ENCODE results near the gene TNFRSF13B. TPM values are rescaled to one million over a fixed set of nuclear protein-coding genes. Genes with fewer than 3 reads are reported as not detected.

Gene TNFRSF13B
- total RNA-seq, 1 donor from 2014 or later, result not detected

GRCh38 chr17:16928406-16929034 is 43.4 kb downstream of the TNFRSF13B start:
- no peaks in the 10 kb centered on the region for H3K4me1 Mint-ChIP-seq (ENCODE audit: low read depth)
- no peak overlapping the region for H3K27ac Mint-ChIP-seq
- no peaks in the 10 kb centered on the region for H3K36me3 Mint-ChIP-seq (ENCODE audit: insufficient read depth)
- TF ChIP-seq CTCF (IDR thresholded peaks at IDR 0.05; ENCODE audit: unreplicated experiment), result no peak
- no peaks in the 10 kb centered on the region for H3K9me3 Mint-ChIP-seq (ENCODE audit: low read depth)
- DNase-seq (ENCODE audit: low spot score, unreplicated experiment), result no peak
- peaks cover 2% of the 10 kb centered on the region for H3K27me3 Mint-ChIP-seq
- no peak overlapping the region for H3K4me3 Mint-ChIP-seq (ENCODE audit: low read depth)

DNA sequence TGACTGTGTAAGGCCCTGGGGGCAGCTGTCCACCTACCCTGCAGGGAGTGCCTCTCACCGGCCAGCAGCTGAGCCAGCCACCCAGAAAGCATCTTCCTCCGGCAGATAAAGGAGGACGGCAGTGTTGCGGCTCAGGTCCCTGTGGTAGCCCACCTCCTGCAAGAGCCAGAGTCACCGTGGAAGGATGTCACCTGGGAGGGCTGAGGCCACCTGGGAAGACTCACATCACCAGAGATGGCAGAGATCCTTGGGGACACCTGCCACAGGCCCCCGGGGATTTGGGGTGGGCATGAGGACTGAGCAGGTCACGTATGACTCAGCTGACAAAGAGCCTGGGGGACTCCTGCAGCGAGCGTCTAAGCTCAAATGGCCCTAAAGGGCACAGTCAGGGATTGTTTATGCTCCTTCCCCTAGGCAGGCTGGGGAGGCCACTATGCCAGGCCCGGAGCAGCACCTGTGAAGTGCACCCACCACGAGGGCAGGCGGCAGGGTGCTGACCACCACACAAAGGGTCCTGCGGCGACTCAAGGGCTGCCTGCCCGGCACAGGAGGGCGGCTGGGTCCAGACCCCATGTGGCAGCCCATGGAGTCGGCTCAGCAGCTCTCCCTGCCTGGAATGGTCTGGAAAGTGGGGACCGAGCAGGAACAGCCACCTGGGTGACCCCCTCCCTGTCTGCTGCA is 44.1 kb downstream of the TNFRSF13B start:
- Mint-ChIP-seq H3K4me1 (ENCODE audit: low read depth) (no peaks in the 10 kb centered on the region), H3K27me3 (peaks cover 2% of the 10 kb centered on the region), H3K4me3 (ENCODE audit: low read depth) (no peak overlapping the region), H3K9me3 (ENCODE audit: low read depth) (no peaks in the 10 kb centered on the region), H3K36me3 (ENCODE audit: insufficient read depth) (no peaks in the 10 kb centered on the region), H3K27ac (no peak overlapping the region)
- no peak for TF ChIP-seq CTCF (IDR thresholded peaks at IDR 0.05; ENCODE audit: unreplicated experiment)
- no peak for DNase-seq (ENCODE audit: low spot score, unreplicated experiment)

- no peak for DNase-seq (ENCODE audit: low spot score, unreplicated experiment)
- H3K4me3 Mint-ChIP-seq (ENCODE audit: low read depth), result no peak overlapping the region
- no peaks in the 10 kb centered on the region for H3K9me3 Mint-ChIP-seq (ENCODE audit: low read depth)
- H3K36me3 Mint-ChIP-seq (ENCODE audit: insufficient read depth), result no peaks in the 10 kb centered on the region
- no peak for TF ChIP-seq CTCF (IDR thresholded peaks at IDR 0.05; ENCODE audit: unreplicated experiment)
- no peaks in the 10 kb centered on the region for H3K4me1 Mint-ChIP-seq (ENCODE audit: low read depth)
- H3K27ac Mint-ChIP-seq, result no peak overlapping the region
- H3K27me3 Mint-ChIP-seq, result peaks cover 2% of the 10 kb centered on the region
These were observed 45.1 kb downstream of the TNFRSF13B start for GRCh38 chr17:16926571-16927451.

GRCh38 chr17:16926061-16926511 is 45.8 kb downstream of the TNFRSF13B start:
- no peaks in the 10 kb centered on the region for H3K36me3 Mint-ChIP-seq (ENCODE audit: insufficient read depth)
- H3K9me3 Mint-ChIP-seq (ENCODE audit: low read depth), result no peaks in the 10 kb centered on the region
- no peak for TF ChIP-seq CTCF (IDR thresholded peaks at IDR 0.05; ENCODE audit: unreplicated experiment)

DNA sequence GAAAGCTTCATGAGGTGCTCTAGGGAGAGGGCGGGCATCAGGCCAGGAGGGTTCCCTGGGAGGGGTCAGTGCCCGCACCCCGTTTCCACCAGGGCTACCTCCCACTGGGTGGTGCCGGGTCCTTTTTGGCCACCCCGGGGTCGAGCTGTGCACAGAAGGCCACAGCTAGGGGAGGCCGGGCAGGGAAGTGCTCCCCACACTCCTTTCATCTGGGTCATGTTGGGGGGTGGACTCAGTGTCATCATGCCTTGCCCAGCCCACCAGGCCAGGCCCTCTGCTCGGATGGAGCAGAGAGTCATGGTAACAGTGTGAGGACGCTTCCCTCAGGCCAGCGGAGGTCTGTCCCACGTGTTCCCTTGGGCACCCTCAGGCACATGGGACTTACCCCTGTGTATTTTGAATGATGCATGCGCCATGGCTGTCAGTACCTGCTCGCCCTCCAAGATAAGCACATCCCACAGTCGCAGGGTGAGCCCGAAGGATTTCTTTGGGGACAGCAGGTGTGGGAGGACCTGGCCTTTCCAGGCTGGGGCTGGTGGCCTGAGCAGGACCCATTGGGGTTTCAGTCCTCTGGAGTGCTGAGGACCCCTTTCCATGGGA is 46.4 kb downstream of the TNFRSF13B start:
- DNase-seq (ENCODE audit: low spot score, unreplicated experiment), result no peak
- Mint-ChIP-seq H3K4me1 (ENCODE audit: low read depth) (no peaks in the 10 kb centered on the region), H3K27ac (no peak overlapping the region), H3K4me3 (ENCODE audit: low read depth) (no peak overlapping the region), H3K27me3 (peaks cover 2% of the 10 kb centered on the region), H3K9me3 (ENCODE audit: low read depth) (no peaks in the 10 kb centered on the region), H3K36me3 (ENCODE audit: insufficient read depth) (no peaks in the 10 kb centered on the region)
- no peak for TF ChIP-seq CTCF (IDR thresholded peaks at IDR 0.05; ENCODE audit: unreplicated experiment)

More at GRCh38 chr17:16926061-16926511, 45.8 kb downstream of the TNFRSF13B start:
- Mint-ChIP-seq H3K4me1 (ENCODE audit: low read depth) (no peaks in the 10 kb centered on the region), H3K27ac (no peak overlapping the region), H3K27me3 (peaks cover 2% of the 10 kb centered on the region), H3K4me3 (ENCODE audit: low read depth) (no peak overlapping the region)
- no peak for DNase-seq (ENCODE audit: low spot score, unreplicated experiment)

Data from progenitor cell of endocrine pancreas (in vitro differentiated cells).